Coronary artery (tissue), 2 donors: ENCODE data around the gene MSANTD1.

Experiments
- DNase-seq: peaks from one replicate; pipeline ENCODE4 v3.0.0-alpha.2; 2017; ENCODE audit warnings: low spot score
- H3K27ac ChIP-seq, 2 donors: fragments of 200-600 bp; sonication (generic); one replicate each; pipeline ENCODE4 v1.5.1; 2016 to 2019
- H3K4me3 ChIP-seq: fragments of 200-600 bp; sonication (generic); 2 replicates; pipeline ENCODE4 v1.5.1; 2016; ENCODE audit warnings: mild to moderate bottlenecking, moderate library complexity
- CTCF ChIP-seq: fragments of 200-600 bp; sonication (generic); IDR thresholded peaks from one replicate; pipeline ENCODE4 v1.5.1; 2019; ENCODE audit warnings: antibody characterized with exemption

The MSANTD1 gene

GRCh38 chr4:3252831-3253641 lies 4.1 kb downstream of the MSANTD1 start:
- no peak for TF ChIP-seq CTCF
- DNase-seq = no peak
- Histone ChIP-seq H3K27ac (no peak overlapping the region), H3K4me3 (no peak overlapping the region)

- H3K4me3 ChIP-seq = no peak overlapping the region
- no peak for TF ChIP-seq CTCF
- peak; percentile 58 for DNase-seq
- no peak overlapping the region for H3K27ac ChIP-seq
Measured at GRCh38 chr4:3253808-3254207, 4.8 kb downstream of the MSANTD1 start.

GRCh38 chr4:3254302-3255131 lies 5.6 kb downstream of the MSANTD1 start:
- no peak overlapping the region for H3K27ac ChIP-seq
- TF ChIP-seq CTCF = no peak
- no peak overlapping the region for H3K4me3 ChIP-seq
- DNase-seq = peak; percentile 62

DNA sequence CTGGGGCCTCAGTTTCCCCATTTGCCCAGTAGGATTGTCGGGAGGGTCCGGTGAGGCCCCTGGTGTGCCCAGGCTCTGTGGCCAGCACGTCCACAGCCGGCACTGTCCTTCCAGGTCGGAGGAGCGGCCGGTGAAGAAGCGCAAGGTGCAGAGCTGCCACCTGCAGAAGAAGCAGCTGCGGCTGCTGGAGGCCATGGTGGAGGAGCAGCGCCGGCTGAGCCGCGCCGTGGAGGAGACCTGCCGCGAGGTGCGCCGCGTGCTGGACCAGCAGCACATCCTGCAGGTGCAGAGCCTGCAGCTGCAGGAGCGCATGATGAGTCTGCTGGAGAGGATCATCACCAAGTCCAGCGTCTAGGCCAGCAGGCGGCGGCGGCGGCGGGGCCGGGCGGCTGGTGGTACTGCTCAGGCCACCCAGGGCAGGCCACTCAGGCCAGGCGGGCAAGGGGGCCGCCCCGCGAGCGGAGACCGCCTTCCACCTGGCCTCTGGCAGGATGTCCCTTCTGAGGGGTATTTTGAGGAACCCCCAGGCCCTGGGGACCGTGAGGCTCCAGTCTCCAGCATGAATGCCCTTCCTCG lies 6.7 kb downstream of the MSANTD1 start:
- no peak for TF ChIP-seq CTCF
- Histone ChIP-seq H3K27ac (no peak overlapping the region), H3K4me3 (no peak overlapping the region)
- peak; percentile 71 for DNase-seq

GRCh38 chr4:3256230-3257102 lies 7.5 kb downstream of the MSANTD1 start:
- Histone ChIP-seq H3K27ac (no peak overlapping the region), H3K4me3 (no peak overlapping the region)
- peak; percentile 38 for DNase-seq
- no peak for TF ChIP-seq CTCF

DNA sequence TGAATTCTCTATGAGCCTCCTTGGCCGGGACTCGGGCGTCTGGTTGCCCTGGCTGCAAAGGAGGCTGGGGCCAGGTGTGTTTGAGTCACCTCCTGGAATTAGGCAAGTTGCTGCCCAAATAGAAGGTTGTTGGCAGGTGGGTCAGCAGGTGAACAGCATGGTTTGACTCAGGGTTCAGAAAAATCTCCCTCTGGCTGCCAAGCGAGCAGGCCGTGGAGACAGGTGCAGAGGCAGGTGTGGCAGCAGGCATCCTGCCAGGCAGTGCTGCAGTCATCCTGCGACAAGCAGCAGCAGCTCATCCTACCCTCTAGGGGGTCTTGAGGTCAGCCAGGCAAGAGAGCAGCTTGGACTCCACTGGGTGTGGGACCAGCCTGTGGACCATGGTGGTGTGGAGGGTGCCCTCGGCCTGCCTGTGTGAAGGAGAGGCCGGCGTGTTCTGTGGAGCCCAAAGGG lies 8.2 kb downstream of the MSANTD1 start:
- no peak overlapping the region for H3K27ac ChIP-seq
- DNase-seq = peak; percentile 29
- no peak overlapping the region for H3K4me3 ChIP-seq
- no peak for TF ChIP-seq CTCF
